ENCODE data around the gene IER3. TPM values are rescaled to one million over a fixed set of nuclear protein-coding genes. Genes with fewer than 3 reads are reported as not detected.

The IER3 gene
- total RNA-seq, 1 donor from 2014 or later = 55.5 TPM

DNA sequence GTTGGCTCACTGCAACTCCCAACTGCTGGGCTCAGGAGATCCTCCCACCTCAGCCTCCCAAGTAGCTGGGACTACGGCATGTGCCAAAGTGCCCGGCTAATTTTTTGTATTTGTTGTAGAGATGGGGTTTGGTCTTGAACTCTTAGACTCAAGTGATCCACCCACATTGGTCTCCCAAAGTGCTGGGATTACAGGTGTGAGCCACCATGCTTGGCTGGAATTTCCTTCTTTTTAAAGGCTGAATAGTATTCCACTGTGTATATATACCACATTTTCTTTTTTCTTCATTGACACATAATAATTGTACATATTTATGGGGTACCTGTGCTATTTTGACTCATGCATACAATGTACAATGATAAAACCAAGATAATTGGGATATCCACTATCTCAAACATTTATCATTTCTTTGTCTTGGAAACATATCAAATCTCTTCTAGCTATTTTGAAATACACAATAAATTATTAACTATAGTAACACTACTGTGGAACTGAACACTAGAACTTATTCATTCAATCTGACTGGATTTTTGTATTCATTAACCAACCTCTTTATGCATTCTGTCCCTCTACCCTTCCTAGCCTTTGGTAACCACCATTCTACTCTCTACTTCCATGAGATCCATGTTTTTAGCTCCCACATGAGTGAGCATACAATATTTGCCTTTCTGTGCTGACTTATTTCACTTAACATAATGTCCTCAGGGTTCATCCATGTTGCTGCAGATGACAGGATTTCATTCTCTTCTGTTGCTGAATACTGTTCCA is 35.1 kb downstream of the IER3 start:
- no peak for DNase-seq (ENCODE audit: low read depth)

- DNase-seq (ENCODE audit: low read depth) = no peak
Observed at GRCh38 chr6:30707281-30707850, 37.0 kb downstream of the IER3 start.

DNA sequence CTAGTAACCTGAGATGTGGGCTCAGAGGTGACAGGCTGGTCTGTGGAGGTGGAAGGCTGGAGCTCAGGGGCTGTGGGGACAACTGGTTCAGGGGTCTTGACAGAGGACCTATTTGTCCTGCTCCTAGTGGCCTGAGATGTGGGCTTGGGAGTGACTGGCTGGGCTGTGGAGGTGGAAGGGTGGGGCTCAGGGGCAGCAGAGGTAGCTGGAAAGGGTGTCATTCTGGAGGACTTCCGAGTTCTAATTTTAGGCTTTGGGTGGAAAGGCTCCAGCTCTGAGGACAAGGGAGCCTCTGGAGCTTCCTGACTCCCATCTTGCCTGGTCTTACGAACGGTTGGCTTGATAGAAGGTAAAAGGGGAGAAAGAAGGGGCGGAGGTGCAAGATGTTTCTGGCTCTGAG is 38.7 kb downstream of the IER3 start:
- DNase-seq (ENCODE audit: low read depth) = no peak

DNA sequence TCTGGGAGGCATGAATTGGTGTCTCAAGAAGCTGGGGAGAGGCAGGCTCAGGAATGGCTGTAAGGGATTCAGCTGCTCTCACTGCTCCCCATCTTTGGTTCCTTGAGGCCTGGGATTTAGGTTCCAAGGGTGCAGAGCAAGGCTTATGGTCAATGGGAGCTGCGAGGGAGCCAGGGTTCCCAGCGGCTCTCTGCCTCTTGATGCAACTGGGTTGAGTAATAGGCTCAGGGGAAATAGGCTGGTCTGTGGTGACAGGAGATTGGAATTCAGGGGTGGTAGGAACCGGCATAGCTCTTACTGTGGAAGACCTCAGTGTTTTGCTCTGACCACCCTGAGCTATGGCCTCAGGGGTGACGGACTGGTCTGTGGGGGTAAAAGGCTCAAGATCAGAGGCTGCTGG is 40.5 kb downstream of the IER3 start:
- no peak for DNase-seq (ENCODE audit: low read depth)

DNA sequence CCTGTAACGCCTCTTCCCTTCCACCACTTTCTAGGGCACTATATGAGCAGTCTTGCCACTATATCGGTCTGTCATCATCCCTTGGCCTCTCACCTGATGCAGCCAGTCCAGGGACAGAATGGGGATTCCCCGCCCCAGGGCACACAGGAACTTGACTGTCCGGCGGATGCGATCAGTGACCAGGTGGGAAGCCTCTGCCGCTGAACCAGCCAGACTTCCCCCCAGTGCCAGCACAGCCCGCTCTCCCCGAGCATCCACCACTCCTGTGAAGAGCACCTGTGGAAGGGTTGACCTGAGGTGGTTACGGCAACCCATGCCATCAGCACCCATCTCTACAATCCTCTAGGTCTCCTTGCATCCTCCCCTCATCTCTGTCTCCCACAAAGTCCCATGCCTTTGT is 41.3 kb downstream of the IER3 start:
- DNase-seq (ENCODE audit: low read depth) = no peak

DNA sequence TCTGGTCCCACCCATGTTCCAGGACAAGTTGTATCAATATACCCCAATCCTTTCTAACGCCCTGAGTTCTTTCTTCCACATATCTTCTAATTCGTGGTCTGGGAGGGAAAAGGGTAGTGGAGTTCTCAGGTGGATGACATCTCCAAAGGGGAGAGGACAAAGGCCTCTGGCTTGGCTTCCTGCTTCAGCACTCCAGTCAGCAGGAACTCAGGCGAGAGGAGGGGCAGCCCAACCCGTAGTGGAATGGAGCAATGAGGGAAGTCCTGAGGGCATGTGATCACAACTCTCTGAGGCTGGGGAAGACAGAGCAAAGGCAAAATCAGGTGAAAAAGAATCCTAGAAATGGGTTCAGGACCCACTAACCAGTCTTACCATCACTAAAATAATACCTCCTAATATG is 44.0 kb downstream of the IER3 start:
- no peak for DNase-seq (ENCODE audit: low read depth)

- DNase-seq (ENCODE audit: low read depth) = no peak
Observed at GRCh38 chr6:30696432-30696831, 47.9 kb downstream of the IER3 start.

Other genes starting within 250 kb of the IER3 start
- 22.3 and 28.4 TPM in 2 replicates for gene GNL1, start 188.1 kb downstream of the IER3 start, total RNA-seq
- gene PRR3, start 187.3 kb downstream of the IER3 start, total RNA-seq = 6.5 and 6.6 TPM in 2 replicates
- 59.6 and 66.3 TPM in 2 replicates for gene ABCF1, start 173.1 kb downstream of the IER3 start, total RNA-seq
- gene PPP1R10, start 127.3 kb downstream of the IER3 start, total RNA-seq = 32.1 and 40.0 TPM in 2 replicates
- 64.3 and 65.5 TPM in 2 replicates for gene MRPS18B, start 126.7 kb downstream of the IER3 start, total RNA-seq
- 8.1 and 13.3 TPM in 2 replicates for gene ATAT1, start 117.7 kb downstream of the IER3 start, total RNA-seq
- 7.0 and 7.5 TPM in 2 replicates for gene C6orf136, start 97.4 kb downstream of the IER3 start, total RNA-seq
- gene DHX16, start 71.5 kb downstream of the IER3 start, total RNA-seq = 25.3 and 28.8 TPM in 2 replicates
- gene PPP1R18, start 57.9 kb downstream of the IER3 start, total RNA-seq = 89.3 and 103 TPM in 2 replicates
- gene NRM, start 53.6 kb downstream of the IER3 start, total RNA-seq = 2.9 and 4.5 TPM in 2 replicates
- gene MDC1, start 27.3 kb downstream of the IER3 start, total RNA-seq = 8.0 and 8.2 TPM in 2 replicates
- gene TUBB, start 24.2 kb downstream of the IER3 start, total RNA-seq = 562 and 698 TPM in 2 replicates
- 168 and 175 TPM in 2 replicates for gene FLOT1, start 1.9 kb downstream of the IER3 start, total RNA-seq
- gene DDR1, start 140.0 kb upstream of the IER3 start, total RNA-seq = 88.6 and 89.0 TPM in 2 replicates
- gene GTF2H4, start 163.7 kb upstream of the IER3 start, total RNA-seq = 5.5 and 7.3 TPM in 2 replicates
- 21.3 and 21.7 TPM in 2 replicates for gene VARS2, start 169.7 kb upstream of the IER3 start, total RNA-seq
- gene SFTA2, start 187.6 kb upstream of the IER3 start, total RNA-seq = not detected in 2 replicates
- not detected in 2 replicates for gene MUCL3, start 196.4 kb upstream of the IER3 start, total RNA-seq
- not detected in 2 replicates for gene MUC21, start 239.2 kb upstream of the IER3 start, total RNA-seq